ENCODE measurements around the gene ZMYND8. TPM values are rescaled to one million over a fixed set of nuclear protein-coding genes. Genes with fewer than 3 reads are reported as not detected.
A peak's percentile ranks its signal among the peaks of the same experiment; 100 is the strongest.

ZMYND8 gene
- total and polyA plus RNA-seq, 2 donors (not counting 3 experiments of a cell fraction or from before 2014, with no cell fraction given): 30.6 to 75.2 TPM

- no peaks in the 10 kb centered on the region for H3K36me3 ChIP-seq (ENCODE audit: control insufficient read depth in 2 of 2, extremely low read depth in 1 of 2, insufficient read depth in 2 of 2, low read length in 2 of 2)
- TF ChIP-seq MAX (IDR thresholded peaks at IDR 0.05; ENCODE audit: insufficient read depth, insufficient read length): peak; percentile 57
- TF ChIP-seq POLR2A (IDR thresholded peaks at IDR 0.05; ENCODE audit: low read depth, low read length): peak; percentile 90
- TF ChIP-seq EZH2 (IDR thresholded peaks at IDR 0.05; ENCODE audit: borderline replicate concordance, low read depth, low read length, severe bottlenecking): no peak
- peak; percentile 64 for TF ChIP-seq MYC (IDR thresholded peaks at IDR 0.05; ENCODE audit: low read depth, low read length)
- peak; percentile 93 for TF ChIP-seq JUN (IDR thresholded peaks at IDR 0.05; ENCODE audit: borderline replicate concordance, insufficient read depth, insufficient read length, low read depth)
- TF ChIP-seq GATA2 (IDR thresholded peaks at IDR 0.05; ENCODE audit: insufficient read depth, insufficient read length, low read depth, low read length): no peak
- TF ChIP-seq FOS (IDR thresholded peaks at IDR 0.05; ENCODE audit: borderline replicate concordance, insufficient read depth, low read length): peak; percentile 99
- TF ChIP-seq CTCF (IDR thresholded peaks at IDR 0.05; ENCODE audit: extremely low read depth in 1 of 2, insufficient read depth in 1 of 2, low read depth in 1 of 2, low read length in 2 of 2): no peak
- TF ChIP-seq POLR2AphosphoS5 (IDR thresholded peaks at IDR 0.05; ENCODE audit: insufficient read depth, low read depth, low read length): peak; percentile 99
- ChIA-PET POLR2A (interaction anchor here (0.6 to 4.7 kb wide), 11 partner anchors 9 to 73 kb away, joined by 3 to 60 read pairs (median 4); partner anchors contain the start of gene ZMYND8), CTCF (interaction anchor here (0.8 to 5.2 kb wide), 15 partner anchors 8 to 304 kb away, joined by 3 to 53 read pairs (median 5); partner anchors contain the start of gene ZMYND8)
- no peaks in the 10 kb centered on the region for H3K9me1 ChIP-seq (replicated peaks; ENCODE audit: control insufficient read depth, extremely low read depth, insufficient read depth, low read length)
- dilution Hi-C loops (cut with MboI; ENCODE audit: extremely low pct_ligation_motif_present, low sequenced_read_pairs) (no loop called here), intact Hi-C loops (cut with micrococcal nuclease) (loop anchor here (1.0 to 10.0 kb wide), 6 partner anchors 17 to 1607 kb away; partner anchors contain the start of genes ARFGEF2 and NCOA3)
- H3K4me1 ChIP-seq (ENCODE audit: control insufficient read depth, extremely low read depth, insufficient read depth, low read length): peaks cover 67% of the 10 kb centered on the region
- peak; percentile 99 for FAIRE-seq
- no peaks in the 10 kb centered on the region for H3K27me3 ChIP-seq (ENCODE audit: control insufficient read depth in 2 of 2, insufficient read depth in 2 of 2, low read length in 2 of 2)
- no peaks in the 10 kb centered on the region for H4K20me1 ChIP-seq (replicated peaks; ENCODE audit: control insufficient read depth, extremely low read depth, insufficient read depth, low read length)
- H3K27ac ChIP-seq (ENCODE audit: insufficient read depth, low read depth, low read length): peak overlapping the region; percentile 86
- peaks cover 64% of the 10 kb centered on the region for H3K79me2 ChIP-seq (ENCODE audit: control insufficient read depth, insufficient read depth, low read length)
- peak overlapping the region; percentile 96 for H3K9ac ChIP-seq (replicated peaks; ENCODE audit: extremely low read depth, insufficient read depth, low read length)
- H3K4me3 ChIP-seq (replicated peaks in 1 of 3; ENCODE audit: insufficient read depth in 1 of 3, low read depth in 1 of 3, low read length in 3 of 3): peak overlapping the region in 1 of 3 experiments; percentile 15
- H3K9me3 ChIP-seq (replicated peaks; ENCODE audit: control insufficient read depth, insufficient read depth, low read length): no peaks in the 10 kb centered on the region
- BruUV-seq (replicated peaks): no TSS peak
- no peak overlapping the region for H2AFZ ChIP-seq (ENCODE audit: low read depth, low read length)
- DNase-seq (ENCODE audit: low read depth, low spot score): peak; percentile 97
- H3K4me2 ChIP-seq (ENCODE audit: insufficient read depth, low read length): peak overlapping the region; percentile 43
Observed at GRCh38 chr20:47317127-47317895, 39.2 kb downstream of the ZMYND8 start.

Measured in endothelial cell of umbilical vein (primary cell).